ENCODE measurements around the gene SPATA31D4.

GRCh38 chr9:81894891-81895290, 33.3 kb upstream of the SPATA31D4 start:
- no peak for TF ChIP-seq CTCF (IDR thresholded peaks at IDR 0.05 in 8 of 11, conservative IDR thresholded peaks at IDR 0.05 in 3 of 11)
- TF ChIP-seq POLR2AphosphoS5 (IDR thresholded peaks at IDR 0.05): no peak
- TF ChIP-seq POLR2A (IDR thresholded peaks at IDR 0.05): no peak

Data from spleen (tissue), 7 donors.